ENCODE data around the gene KCTD11.
A peak's percentile ranks its signal among the peaks of the same experiment; 100 is the strongest.

Gene KCTD11

DNA sequence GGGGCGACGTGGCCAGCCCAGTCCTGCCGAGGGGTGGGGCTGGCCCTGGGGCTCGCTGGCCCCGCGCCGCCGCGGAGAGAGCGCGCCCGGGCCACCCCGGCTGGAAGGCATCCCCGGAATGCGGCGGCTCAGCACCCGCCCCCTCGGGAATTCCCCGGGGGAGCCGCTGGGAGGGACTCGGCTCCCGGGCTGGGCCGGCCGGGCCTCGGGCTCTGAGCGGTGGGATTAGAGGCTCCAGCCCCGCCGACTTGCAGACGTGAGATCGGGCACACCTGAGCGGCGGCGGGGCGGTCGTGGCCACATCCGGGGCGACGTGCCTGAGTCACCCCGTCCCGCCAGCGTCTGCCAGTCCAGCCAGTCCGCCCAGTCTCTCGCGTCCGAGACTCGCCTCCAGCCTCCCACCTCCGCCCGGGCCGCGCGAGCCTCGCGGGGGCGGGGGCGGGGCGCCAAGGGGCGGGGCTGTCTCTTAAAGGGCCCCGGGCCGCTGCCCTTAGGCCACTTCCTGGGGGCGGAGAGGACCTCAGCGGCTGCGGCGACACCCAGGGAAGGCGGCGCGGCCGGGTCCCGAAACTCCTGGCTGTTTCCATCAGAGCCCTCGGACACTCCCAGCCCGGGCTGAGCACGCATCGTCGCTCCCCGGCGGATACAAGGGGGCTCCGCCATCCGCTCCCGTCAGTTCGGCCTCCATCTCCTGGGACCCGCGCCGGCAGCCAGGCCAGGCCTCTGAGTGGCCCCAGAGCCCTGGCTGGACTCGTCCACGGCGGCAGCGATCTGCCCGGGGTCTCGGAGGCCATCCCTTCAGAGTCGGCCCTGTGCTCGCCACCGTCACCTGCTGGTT is at the start of gene KCTD11:
TSS of gene KCTD11 (plus strand) at position 498 of the 838 bp plus-strand sequence.
- DNase-seq (ENCODE audit: low spot score), result peak; percentile 90

DNA sequence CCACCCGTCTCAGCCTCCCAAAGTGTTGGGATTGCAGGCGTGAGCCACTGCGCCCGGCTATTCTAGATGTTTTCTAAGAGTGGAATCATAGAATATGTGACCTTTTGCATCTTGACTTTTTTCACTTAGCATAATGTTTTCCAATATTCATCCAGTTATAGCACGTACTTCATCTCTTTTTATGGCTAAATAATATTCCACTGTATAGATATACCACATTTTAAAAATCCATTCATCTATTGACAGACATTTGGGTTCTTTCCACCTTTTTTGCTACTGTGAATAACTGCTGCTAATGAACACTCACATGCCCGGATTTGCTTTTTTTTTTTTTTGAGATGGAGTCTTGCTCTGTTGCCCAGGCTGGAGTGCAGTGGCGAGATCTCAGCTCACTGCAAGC is 47.8 kb upstream of the KCTD11 start:
- DNase-seq (ENCODE audit: low spot score), result no peak

DNA sequence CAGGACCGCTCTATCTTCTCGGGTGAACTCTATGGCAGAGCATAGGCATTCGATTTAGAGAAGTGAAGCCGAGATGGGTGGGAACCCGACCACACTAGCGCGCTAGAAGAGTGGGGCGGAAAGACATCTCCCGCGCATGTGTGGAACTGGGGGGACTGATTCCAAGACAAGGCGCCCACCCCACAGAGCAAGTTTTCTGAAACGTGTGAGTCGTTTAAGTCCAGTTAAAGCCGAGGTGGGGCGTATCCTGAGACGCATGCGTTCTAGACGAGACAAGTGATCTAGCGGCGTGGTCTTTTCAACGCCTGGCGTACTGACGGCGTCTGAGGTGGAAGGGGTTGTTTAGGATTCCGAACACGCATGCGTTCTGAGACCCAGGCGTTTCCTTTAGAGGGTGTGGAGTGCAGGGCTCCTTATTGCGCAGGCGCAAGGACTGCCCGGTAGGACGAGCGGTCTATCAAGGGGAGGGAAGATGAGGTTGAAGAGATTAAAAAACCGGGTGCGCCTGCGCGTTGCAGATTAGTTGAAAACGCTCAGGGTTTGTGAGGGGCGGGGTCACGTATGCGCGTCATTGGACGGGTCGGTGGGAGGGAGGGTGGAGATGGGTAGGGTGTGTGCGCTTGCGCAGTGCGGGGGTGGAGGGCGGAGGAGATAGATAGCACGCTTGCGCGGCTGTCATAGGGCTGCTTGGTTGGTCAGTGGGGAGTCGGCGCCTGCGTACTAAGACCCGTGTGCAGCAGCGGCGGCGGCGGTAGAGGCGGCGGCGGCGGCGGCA is 44.9 kb upstream of the KCTD11 start, which contains the start of gene EIF5A:
TSS of gene EIF5A (plus strand) at position 718 of the 775 bp plus-strand sequence. CDS start 2,008 bp downstream, outside the sequence.
- DNase-seq (ENCODE audit: low spot score), result peak; percentile 93

DNA sequence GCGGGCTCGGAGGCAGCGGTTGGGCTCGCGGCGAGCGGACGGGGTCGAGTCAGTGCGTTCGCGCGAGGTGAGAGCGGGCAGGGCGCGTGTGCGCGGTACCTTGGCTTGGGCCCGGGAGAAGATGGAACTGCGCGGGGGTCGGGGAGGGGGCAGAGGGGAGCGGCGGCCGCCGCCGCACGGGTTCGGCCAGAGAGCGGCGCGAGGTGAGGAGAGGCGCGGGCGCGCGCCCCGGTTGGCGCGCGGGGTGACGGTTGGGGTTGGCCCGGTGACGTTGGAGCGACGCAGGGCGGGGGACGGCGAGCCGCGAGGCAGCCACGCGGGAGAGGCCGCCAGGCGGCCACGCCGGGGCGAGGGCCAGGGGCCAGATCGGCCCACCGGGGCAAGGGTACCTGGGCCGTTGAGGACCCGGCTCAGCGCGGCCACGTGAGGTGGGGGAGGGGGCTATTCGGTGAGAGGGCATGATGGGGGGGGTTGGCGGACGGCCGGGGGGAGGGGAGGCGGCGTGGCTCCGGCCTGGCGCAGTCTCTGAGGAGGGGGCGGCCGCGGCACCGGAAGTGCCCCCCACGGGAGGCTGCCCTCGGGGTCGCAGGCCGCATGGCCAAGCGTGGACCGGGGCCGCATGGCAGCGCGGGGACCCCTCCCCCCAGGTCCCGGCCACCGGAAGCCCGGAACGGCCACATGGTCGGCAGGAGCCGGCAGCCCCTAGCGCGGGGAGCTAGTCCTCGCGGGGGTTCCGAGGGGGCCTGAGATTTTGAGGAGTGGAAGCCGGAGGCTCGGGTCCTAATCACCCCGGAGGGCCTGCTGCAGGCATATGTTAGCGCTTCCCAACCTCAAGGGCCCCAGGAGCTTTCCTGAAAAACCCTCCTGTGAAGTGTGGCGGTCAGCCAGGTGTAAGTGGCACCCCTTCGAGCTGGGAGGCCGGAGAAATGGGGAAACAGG is 44.0 kb upstream of the KCTD11 start:
- DNase-seq (ENCODE audit: low spot score), result peak; percentile 43

DNA sequence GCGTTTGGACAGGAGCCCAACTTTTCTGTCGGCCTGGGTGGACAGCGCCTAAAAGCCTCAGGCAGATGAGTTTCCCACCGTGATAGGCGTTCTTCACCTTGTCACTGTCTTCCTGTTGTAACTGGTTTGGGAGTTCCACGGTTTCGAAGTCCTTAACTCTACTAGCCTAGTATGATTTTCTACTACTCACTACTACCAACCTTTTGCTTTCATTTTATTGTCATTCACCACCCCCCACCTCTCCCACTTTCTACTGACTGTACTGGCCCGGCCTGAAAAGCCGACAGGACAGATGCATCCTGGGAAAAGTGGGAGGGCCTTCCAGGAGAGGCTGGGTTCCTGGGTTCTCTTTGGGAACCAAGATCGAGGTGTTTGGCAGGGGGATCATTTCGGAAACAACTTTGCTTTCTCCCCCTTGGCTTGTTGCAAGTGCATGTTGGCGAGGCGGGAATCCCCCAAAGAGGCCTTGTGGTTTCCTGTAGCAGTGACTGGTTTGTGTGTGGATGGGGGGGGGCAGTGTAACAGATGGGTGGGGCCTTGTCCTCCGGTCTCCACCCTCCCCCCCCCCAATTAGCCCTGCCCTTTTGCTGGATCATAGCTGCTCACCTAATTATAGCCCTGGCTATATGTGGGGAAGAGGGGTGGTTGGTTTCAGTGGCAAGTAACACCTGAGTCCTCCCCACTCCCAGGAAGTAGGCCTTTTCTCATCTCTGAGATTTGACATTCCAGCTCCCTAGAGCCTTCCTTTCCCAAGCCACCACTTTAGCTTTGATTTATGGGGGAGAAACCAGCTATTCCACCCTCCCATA is 43.1 kb upstream of the KCTD11 start:
- DNase-seq (ENCODE audit: low spot score), result peak; percentile 74

DNA sequence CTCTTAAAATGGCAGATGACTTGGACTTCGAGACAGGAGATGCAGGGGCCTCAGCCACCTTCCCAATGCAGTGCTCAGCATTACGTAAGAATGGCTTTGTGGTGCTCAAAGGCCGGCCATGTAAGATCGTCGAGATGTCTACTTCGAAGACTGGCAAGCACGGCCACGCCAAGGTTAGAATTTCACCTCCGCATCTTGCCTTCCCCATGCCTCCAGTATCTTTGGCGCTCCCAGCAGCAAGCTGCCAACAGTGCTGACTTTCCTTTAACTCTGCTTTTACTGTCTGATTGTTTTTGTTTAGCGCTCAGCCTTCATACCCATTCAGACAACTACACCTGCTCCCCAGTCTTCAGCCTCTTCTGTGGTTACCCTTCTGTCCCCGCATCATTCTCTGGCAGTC is 42.3 kb upstream of the KCTD11 start:
- no peak for DNase-seq (ENCODE audit: low spot score)

DNA sequence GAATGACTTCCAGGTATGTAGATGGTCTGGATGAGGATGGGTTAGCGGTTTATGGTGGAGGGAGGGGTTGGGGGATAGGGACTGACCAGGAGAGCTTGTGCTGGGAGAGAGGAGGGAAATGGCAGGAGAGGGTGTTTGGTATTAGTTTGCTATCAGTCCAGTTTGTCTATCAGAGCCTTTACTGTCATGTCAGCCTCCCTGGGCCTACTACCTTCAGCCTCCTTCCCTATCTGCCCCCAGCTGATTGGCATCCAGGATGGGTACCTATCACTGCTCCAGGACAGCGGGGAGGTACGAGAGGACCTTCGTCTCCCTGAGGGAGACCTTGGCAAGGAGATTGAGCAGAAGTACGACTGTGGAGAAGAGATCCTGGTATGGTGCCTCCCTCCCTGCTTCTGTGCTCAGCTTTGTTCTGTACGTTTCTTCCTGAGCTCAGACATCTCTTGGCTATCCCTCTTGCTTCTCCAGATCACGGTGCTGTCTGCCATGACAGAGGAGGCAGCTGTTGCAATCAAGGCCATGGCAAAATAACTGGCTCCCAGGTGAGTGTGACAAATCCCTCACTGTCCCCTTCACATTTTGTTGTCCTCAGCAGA is 40.8 kb upstream of the KCTD11 start:
- no peak for DNase-seq (ENCODE audit: low spot score)

DNA sequence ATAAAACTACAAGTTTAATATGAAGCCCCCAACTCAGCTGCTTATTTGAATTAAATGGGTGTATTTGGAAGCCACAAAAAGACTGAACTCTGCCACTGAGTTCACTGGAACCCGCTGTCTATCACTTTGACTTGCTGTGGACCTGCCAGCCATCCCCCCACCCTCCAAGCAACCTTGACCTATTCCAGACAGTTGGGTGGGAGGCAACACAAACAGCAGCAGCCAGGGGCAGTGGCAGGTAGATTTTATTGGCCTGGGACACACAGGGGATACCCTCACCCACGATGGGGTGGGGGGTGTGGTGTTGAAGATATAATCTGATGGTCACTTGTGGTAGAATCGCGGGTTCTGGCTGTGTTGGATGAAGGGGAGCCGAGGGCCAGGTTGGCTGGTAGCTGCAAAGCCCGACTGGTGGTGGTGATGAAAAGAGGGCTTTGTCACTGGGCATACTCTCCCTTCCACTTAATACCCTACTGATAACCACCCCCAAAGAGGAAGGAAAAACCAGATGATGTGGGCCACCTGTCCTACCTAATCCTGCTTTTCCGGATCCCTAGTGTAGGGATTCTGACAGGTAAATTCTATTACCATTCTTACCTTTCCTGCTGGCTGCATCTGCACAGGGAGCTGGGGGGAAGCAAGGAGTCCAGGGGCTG is 39.4 kb upstream of the KCTD11 start:
- no peak for DNase-seq (ENCODE audit: low spot score)

DNA sequence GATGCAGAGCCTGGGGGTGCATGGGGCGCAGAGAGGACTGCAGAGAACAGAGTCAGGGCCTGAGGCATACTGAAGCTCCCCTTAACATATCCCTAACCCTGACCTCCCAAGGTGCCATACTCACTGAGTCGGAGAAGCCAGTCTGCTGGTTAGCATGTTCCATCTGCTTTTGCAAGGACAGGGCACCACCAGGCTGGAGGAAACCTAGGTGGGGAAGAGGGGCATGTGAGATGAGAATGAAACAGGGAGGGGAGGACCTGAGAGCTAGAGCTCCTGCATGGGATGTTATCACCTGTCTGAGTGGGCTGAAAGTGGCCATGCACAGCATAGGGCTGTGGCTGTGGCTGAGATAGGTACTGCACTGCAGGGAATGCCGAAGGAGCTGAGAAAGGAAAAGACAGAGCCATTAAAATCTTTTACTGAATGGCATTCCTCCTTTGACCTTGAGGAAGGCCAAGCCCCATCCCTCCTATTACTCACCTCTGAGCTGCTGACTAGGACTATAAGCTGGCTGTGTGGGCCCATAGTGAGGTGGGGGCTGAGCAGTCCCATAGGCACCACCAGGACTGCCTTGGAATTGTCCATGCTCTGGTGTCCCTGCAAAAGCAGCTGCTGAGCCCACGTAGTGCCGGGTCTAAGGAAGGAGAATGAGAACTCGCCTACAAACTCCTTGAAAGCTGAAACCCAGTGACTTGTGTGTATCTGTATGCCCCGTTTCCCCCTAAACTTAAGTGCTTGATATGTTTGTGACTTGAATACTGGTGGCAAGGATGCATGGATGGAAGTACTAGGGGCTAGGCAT is 38.7 kb upstream of the KCTD11 start:
- DNase-seq (ENCODE audit: low spot score), result no peak

DNA sequence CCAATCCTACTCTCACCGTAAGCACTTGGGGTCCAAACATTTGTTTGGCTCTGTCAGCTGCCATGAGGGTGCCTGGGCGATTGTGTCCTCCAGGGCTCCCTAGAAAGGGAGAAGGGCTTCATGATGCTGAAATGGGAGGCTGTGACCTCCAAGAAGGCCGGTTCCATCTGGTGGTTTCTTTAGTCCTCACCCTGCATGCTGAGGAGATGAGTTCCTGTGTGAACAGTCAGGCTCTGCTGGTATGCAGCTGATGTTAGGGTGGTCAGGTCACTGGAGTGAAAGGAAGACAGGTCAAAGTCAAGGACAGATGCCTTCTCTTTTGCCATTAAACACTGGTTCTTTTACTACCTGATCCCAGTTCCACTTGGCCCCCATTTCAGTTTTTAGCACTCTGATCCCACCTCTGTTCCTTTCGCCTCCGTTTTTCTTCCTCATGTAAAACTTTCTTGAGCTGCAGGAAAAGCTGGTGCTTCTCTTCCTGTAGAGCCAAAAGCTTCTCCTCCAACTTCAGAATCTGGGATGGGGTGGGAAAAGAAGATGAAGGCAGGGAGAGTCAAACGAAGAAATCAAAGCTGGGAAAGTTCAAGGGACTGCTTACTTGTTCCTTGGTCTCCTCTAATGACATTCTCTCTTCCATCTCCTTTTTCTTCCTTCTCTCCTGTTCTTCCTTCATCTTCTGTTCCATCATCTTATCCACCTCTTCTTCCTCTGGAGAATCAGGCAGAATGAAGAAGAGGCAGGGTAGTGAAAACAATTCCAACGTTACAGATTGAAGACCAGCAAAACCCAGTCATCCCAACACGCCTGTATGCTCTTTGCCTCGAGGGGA is 37.9 kb upstream of the KCTD11 start:
- no peak for DNase-seq (ENCODE audit: low spot score)

DNA sequence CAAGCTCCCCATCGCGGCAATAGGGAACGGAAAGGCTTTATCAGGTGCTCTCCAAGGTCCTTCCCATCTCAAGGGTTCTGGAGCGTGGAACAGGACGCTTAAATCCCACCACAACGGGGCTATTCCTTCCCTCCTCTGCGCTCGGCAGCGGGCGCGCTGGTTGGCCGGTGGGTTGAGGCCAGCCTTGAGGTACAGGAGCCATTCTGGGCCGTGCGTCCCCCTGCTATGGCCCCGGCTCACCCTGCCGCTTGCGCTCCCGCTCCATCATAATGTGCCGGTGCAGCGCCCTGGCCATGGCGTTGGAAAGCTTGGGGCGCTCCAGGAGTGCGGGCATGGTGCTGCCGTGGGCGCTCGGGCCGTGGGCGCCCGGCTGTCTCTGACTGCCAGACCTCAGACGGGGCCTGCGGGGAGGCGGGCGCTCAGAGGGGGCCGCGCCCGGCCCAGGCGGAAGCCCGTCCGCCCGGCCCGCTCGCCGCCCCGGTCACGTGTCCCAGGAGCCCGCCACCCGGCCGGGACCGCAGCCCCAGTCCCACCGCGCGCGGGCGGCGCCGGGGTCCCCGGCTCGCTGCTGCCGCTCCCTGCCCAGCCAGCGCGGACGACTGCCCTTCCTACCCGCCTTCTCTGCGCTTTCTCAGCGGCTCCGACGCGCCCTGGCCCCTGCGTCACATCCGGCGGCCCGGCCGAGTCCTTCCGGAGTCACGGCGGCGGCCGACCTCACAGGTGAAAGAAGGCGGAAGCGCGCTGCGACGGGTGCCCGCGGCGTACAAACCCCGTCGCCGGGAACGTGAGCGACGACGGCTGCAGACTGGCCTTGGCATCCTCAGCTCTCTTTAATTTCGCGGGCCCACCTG is 37.0 kb upstream of the KCTD11 start, which contains the start of gene GPS2:
TSS of gene GPS2 (minus strand) at position 642 of the 851 bp plus-strand sequence. CDS start at position 334, 308 bp downstream.
- peak; percentile 98 for DNase-seq (ENCODE audit: low spot score)

DNA sequence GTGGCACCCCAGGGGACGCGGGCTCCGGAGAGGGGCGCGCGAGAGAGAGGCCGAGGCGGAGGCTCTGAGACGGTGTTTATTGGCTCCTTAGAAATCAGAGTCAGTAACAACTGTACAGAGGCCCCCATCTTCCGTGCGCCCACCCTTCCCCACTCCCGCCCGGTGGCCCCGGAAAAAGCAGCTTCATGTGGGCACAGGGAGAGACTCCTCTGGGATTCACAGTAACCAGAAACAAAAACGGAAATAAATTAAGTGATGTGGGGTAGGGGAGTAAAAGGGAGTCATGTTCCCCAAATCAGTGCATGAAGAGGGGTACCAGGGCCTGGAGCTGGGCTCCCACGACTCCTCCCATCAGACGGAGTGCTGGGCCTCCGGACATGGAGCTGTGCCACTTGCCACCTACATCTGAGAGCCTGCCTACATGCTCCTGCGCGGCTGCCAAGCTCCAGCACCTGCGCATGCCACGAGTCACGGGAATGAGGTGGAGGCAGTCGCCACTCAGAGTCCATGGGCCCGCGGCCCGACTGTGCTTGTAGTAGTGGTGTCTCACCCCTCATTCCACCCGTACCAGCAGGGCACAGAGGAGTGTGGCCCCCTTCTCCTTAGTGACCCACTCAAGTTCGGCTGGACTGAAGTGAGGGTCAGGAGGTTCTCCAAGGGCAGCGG is 36.3 kb upstream of the KCTD11 start:
- peak; percentile 26 for DNase-seq (ENCODE audit: low spot score)

DNA sequence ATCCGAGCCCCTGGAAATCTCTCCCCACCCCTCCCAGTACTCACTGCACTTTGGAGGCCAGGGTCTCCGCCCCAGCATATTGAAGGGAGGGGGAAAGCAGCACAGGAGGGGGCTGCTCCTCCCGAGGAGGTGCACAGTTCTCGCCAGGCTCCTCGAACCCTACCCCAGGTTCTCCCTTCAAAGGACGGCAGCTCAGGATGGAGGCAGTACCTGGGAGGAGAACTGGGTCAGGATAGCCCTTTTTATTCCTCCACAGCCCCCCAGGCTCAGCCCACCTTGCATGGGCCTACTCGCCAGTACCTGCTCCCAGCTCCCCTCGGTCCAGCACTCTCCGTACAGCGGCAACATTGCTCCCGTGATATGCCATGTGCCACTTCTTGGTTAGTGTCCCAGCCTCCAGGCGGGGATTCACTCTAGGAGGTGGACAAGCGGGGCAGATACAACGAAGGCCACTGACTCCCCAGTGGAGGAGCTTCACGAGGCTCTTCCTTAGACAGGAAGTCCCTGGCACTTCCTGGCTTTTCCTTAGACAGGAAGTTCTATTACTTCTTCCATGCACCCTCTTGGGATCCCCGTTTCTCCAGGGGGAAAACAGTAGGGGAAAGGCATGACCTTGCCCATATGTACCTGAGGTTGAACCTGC is 34.7 kb upstream of the KCTD11 start:
- no peak for DNase-seq (ENCODE audit: low spot score)

DNA sequence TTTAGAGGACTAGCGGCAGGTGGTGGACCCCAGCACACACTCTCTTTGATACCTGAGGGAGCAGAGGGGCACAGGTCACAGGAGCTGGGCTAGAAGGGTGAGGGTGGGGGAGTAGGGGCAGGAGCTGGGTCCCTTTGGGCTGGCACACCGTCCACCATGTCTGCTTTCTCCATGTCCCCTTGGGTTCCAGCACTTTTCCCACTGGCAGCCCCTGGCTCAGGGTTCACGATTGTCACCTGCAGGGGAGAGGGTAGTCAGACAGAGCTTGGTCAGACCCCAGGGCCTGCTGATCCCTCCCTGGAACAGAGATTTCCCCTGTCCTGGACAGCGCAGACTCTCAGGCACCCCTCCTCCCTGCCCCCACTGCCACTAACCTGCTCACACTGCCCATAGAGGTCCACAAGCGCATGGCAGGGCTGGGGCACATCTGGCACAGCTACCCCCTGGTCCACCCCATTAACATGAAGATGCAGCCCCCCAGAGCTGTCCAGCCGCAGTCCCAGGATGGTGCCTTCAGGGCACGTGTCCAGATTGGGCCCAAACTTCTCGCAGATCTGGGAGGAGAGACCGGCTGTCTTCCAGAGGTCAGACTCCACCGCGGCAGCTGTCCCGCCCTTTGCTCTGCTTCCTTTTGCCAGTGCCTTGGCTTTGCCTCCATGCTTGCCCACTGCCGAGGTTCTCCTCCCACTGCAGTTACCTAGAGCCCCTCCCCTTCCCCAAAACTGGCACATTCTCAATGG is 33.7 kb upstream of the KCTD11 start:
- DNase-seq (ENCODE audit: low spot score), result no peak

DNA sequence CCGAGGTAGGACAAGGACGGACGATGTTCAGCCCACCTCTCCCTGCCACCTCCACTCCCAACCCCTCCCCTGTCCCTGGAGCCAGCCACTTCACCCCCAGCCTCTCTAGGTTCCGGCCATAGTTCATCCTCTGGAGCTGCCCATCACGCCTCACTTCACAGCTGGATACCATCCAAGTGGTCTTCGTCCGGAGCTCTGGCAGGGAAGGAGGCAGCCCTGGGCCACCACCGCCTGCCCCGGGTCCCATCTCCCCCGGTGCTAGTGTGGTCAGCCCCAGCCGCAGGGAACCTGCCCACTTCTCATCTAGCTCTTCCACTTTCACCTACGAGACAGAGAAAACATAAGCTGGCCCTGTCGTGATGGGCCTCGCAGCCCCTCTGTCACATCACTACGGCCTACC is 30.5 kb upstream of the KCTD11 start:
- no peak for DNase-seq (ENCODE audit: low spot score)
